SU-DHL-6 (cell line): Measurements from ENCODE around the gene NOP53.

Experiments
- H2AFZ ChIP-seq: fragments of 200-600 bp; sonication (generic); 2 replicates; pipeline ENCODE4 v1.6.1; 2014; ENCODE audit warnings: low read depth, mild to moderate bottlenecking, moderate library complexity, mixed read lengths, antibody characterized with exemption, low read length; ENCODE audit not compliant: severe bottlenecking
- H3F3A ChIP-seq: fragments of 200-600 bp; shearing (Covaris generic); 2 replicates; pipeline ENCODE4 v1.6.0; 2016; ENCODE audit warnings: antibody characterized with exemption, mild to moderate bottlenecking; ENCODE audit not compliant: insufficient read depth
- H3K27ac ChIP-seq: fragments of 200-600 bp; sonication (generic); 2 replicates; pipeline ENCODE4 v1.5.1; 2016; ENCODE audit warnings: low read depth, mild to moderate bottlenecking, low read length, moderate library complexity, mixed read lengths
- H3K27me3 ChIP-seq: fragments of 200-600 bp; sonication (generic), shearing (Covaris generic); 2 replicates; pipeline ENCODE4 v1.6.0; 2014; ENCODE audit warnings: mild to moderate bottlenecking, low read length
- H3K36me3 ChIP-seq: fragments of 200-600 bp; sonication (generic); 2 replicates; pipeline ENCODE4 v1.6.1; 2014; ENCODE audit warnings: mild to moderate bottlenecking, low read length, mixed read lengths
- H3K4me2 ChIP-seq: fragments of 300-600, 200-600 bp; shearing (Covaris generic), sonication (generic); 2 replicates; pipeline ENCODE4 v1.6.0; 2014; ENCODE audit warnings: low read length, low read depth, mild to moderate bottlenecking; ENCODE audit not compliant: poor library complexity, severe bottlenecking
- H3K4me3 ChIP-seq: fragments of 200-600 bp; sonication (generic); 2 replicates; pipeline ENCODE4 v1.5.1; 2014; ENCODE audit warnings: antibody characterized with exemption, low read length, mild to moderate bottlenecking, mixed read lengths; ENCODE audit not compliant: insufficient read depth, poor library complexity, severe bottlenecking
- H3K79me2 ChIP-seq: fragments of 200-600 bp; sonication (generic); 2 replicates; pipeline ENCODE4 v1.6.1; 2014; ENCODE audit warnings: mild to moderate bottlenecking, low read length, moderate library complexity; ENCODE audit not compliant: insufficient read depth
- H3K9ac ChIP-seq: fragments of 200-600 bp; sonication (generic); 2 replicates; pipeline ENCODE4 v1.7.0; 2014; ENCODE audit warnings: mild to moderate bottlenecking, low read length
- H3K9me2 ChIP-seq: fragments of 200-600 bp; sonication (generic); replicated peaks from 2 replicates; pipeline ENCODE4 v1.6.1; 2014; ENCODE audit warnings: low read length; ENCODE audit not compliant: insufficient read depth
- H3K9me3 ChIP-seq: fragments of 200-600 bp; sonication (generic); 2 replicates; pipeline ENCODE4 v1.6.1; 2014; ENCODE audit warnings: low read length, mixed read lengths; ENCODE audit not compliant: insufficient read depth
- H4K20me1 ChIP-seq: fragments of 200-600 bp; sonication (generic); 2 replicates; pipeline ENCODE4 v1.6.1; 2014; ENCODE audit warnings: low read depth, mild to moderate bottlenecking, antibody characterized with exemption, low read length, moderate library complexity, mixed read lengths
- EZH2phosphoT487 ChIP-seq: fragments of 200-600 bp; sonication (generic), shearing (Covaris generic); conservative IDR thresholded peaks from 2 replicates; pipeline ENCODE4 v1.6.1; 2018; ENCODE audit warnings: mild to moderate bottlenecking, antibody characterized with exemption, low read length, moderate library complexity, mixed read lengths
- TF ChIP-seq, protein P1 (sequence below): fragments of 200-600 bp; sonication (generic); IDR thresholded peaks from one replicate; pipeline ENCODE4 v1.5.1; 2017; ENCODE audit warnings: antibody characterized with exemption, mild to moderate bottlenecking, low read length, moderate library complexity; ENCODE audit not compliant: insufficient read depth, poor library complexity, severe bottlenecking

The NOP53 gene

DNA sequence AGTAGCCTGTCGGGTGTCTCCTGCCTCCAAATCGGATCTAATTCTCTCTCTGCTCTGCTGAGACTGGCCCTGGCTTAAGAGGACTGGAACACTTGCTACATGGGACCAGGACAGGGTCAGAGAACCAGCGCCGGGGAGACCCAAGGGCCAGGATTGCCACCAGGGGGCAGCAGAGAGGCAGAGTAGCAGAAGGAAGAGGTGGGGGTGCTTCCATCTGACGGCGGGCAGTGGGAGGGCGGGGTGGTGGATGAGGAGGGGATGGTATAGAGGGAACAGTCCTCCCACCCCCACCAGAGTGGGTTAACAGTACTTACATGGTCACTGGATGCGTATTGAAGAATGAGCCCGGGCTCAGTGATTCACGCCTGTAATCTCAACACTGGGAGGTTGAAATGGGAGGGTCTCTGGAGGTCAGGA, 45.1 kb downstream of the NOP53 start:
- H3K4me3 ChIP-seq: no peak overlapping the region
- no peaks in the 10 kb centered on the region for H3K36me3 ChIP-seq
- no peak overlapping the region for H3K27ac ChIP-seq
- no peak for TF ChIP-seq EZH2phosphoT487
- TF ChIP-seq, protein P1, sequence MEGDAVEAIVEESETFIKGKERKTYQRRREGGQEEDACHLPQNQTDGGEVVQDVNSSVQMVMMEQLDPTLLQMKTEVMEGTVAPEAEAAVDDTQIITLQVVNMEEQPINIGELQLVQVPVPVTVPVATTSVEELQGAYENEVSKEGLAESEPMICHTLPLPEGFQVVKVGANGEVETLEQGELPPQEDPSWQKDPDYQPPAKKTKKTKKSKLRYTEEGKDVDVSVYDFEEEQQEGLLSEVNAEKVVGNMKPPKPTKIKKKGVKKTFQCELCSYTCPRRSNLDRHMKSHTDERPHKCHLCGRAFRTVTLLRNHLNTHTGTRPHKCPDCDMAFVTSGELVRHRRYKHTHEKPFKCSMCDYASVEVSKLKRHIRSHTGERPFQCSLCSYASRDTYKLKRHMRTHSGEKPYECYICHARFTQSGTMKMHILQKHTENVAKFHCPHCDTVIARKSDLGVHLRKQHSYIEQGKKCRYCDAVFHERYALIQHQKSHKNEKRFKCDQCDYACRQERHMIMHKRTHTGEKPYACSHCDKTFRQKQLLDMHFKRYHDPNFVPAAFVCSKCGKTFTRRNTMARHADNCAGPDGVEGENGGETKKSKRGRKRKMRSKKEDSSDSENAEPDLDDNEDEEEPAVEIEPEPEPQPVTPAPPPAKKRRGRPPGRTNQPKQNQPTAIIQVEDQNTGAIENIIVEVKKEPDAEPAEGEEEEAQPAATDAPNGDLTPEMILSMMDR: peak; percentile 98
- H2AFZ ChIP-seq: no peak overlapping the region
- H3K27me3 ChIP-seq: no peaks in the 10 kb centered on the region
- no peaks in the 10 kb centered on the region for H3K79me2 ChIP-seq
- H4K20me1 ChIP-seq: no peaks in the 10 kb centered on the region
- H3F3A ChIP-seq: no peaks in the 10 kb centered on the region
- H3K9me3 ChIP-seq: no peaks in the 10 kb centered on the region
- H3K9ac ChIP-seq: no peak overlapping the region
- no peaks in the 10 kb centered on the region for H3K9me2 ChIP-seq
- H3K4me2 ChIP-seq: no peak overlapping the region

DNA sequence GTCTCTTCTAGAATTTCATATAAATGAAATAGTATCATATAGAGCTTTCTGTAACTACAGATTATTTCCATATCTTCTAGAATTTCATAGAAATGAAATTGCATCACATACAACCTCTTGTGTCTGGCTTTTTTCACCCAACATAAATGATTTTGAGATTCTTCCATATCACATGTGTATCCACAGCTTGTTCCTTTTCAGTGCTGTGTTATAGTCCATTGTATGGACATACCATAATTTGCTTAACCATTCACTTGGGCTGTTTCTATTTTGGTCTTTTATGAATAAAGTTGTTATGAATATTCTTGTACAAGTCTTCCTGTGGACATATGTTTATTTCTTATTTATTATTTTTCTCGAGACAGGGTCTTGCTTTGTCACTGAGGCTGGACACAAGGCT, 47.3 kb downstream of the NOP53 start:
- no peaks in the 10 kb centered on the region for H4K20me1 ChIP-seq
- no peak overlapping the region for H3K4me3 ChIP-seq
- H3K4me2 ChIP-seq: no peak overlapping the region
- no peaks in the 10 kb centered on the region for H3K36me3 ChIP-seq
- H2AFZ ChIP-seq: no peak overlapping the region
- H3K9me2 ChIP-seq: no peaks in the 10 kb centered on the region
- no peaks in the 10 kb centered on the region for H3K27me3 ChIP-seq
- no peak overlapping the region for H3K27ac ChIP-seq
- no peak for TF ChIP-seq EZH2phosphoT487
- TF ChIP-seq, protein P1: no peak
- no peaks in the 10 kb centered on the region for H3K79me2 ChIP-seq
- H3F3A ChIP-seq: no peaks in the 10 kb centered on the region
- no peaks in the 10 kb centered on the region for H3K9me3 ChIP-seq
- H3K9ac ChIP-seq: no peak overlapping the region

DNA sequence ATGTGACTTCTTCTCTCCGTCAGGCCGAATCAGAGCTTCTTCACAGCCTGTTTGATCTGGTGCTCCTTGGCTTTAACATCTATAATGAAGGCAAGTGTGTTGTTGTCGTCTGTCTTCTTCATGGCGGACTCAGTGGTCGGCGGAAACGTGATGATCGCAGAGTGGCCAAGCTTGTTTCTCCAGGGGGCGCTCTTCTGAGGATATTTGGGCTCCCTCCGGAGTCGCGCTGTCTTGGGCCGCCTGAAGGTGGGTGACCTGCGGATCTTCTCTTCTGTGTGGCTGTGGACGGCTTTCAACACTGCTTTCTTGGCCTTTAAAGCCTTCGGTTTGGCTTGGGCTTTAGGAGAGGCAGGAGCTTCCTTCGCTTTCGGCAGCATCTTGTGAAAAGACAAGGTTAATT, 49.2 kb downstream of the NOP53 start:
- Histone ChIP-seq H3K27me3 (no peaks in the 10 kb centered on the region), H3K9ac (no peak overlapping the region), H3K4me3 (no peak overlapping the region), H3K9me3 (no peaks in the 10 kb centered on the region), H3K27ac (no peak overlapping the region), H3K79me2 (no peaks in the 10 kb centered on the region), H4K20me1 (no peaks in the 10 kb centered on the region), H3K4me2 (no peak overlapping the region), H3K9me2 (no peaks in the 10 kb centered on the region), H3K36me3 (no peaks in the 10 kb centered on the region), H3F3A (no peaks in the 10 kb centered on the region), H2AFZ (no peak overlapping the region)
- no peak for TF ChIP-seq EZH2phosphoT487
- TF ChIP-seq, protein P1: no peak

DNA sequence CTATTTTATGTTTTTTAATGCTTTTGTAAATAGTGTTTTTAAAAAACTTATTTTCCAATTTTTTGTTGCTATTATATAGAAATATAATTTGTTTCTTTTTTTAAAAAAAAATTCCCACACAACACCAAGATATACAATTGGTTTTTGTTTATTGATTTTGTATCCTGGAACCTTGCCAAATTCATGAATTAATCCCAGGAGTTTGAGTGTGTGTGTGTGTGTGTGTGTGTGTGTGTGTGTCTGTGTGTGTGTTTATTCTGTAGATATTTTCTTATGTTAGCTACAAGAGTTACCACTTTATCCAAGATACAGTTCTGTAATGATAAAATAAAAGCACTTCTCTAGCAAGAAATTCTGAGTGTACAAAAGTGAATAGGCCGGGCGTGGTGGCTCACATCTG, 51.4 kb downstream of the NOP53 start:
- Histone ChIP-seq H2AFZ (no peak overlapping the region), H3K36me3 (no peaks in the 10 kb centered on the region)
- TF ChIP-seq, protein P1: no peak
- no peak for TF ChIP-seq EZH2phosphoT487

More for the DNA sequence above, 51.4 kb downstream of the NOP53 start:
- H3K79me2 ChIP-seq: no peaks in the 10 kb centered on the region
- no peak overlapping the region for H3K4me3 ChIP-seq
- no peaks in the 10 kb centered on the region for H3K27me3 ChIP-seq
- H3K9me3 ChIP-seq: no peaks in the 10 kb centered on the region
- H3K4me2 ChIP-seq: no peak overlapping the region
- H3K9ac ChIP-seq: no peak overlapping the region
- H3K9me2 ChIP-seq: no peaks in the 10 kb centered on the region
- no peak overlapping the region for H3K27ac ChIP-seq
- H3F3A ChIP-seq: no peaks in the 10 kb centered on the region
- no peaks in the 10 kb centered on the region for H4K20me1 ChIP-seq
